ENCODE measurements around the gene TMEM212. TPM values are rescaled to one million over a fixed set of nuclear protein-coding genes. Genes with fewer than 3 reads are reported as not detected.

Gene TMEM212
- total and polyA plus RNA-seq, 4 donors, result 0.22 to 0.57 (median 0.40) TPM

DNA sequence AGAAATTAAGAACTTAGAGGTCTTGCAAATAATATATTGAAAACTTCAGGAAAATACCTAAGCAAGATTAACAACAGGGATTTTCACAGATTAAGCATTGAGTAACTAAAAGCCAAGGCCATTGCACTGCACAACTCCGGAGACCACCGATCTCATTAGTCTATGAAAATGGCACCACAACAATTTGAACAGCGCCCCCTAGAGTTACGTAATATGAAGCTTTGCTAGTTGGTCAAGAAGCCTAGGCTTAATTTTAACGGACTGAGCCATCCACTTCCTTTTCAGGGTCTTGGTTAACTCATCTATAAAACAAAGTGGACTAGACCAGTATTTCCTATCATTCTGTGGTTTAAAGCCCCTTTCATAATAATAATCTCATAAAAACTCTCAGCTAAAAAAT lies 24.8 kb downstream of the TMEM212 start:
- Histone ChIP-seq H3K36me3 (ENCODE audit: control insufficient read depth, insufficient read depth, low read length) (no peaks in the 10 kb centered on the region), H3K9me3 (ENCODE audit: control insufficient read depth, insufficient read depth, low read length) (no peaks in the 10 kb centered on the region), H3K27ac (ENCODE audit: low read depth, low read length) (no peak overlapping the region), H3K4me1 (ENCODE audit: control insufficient read depth, insufficient read depth, low read length) (no peaks in the 10 kb centered on the region), H3K4me3 (ENCODE audit: low read depth, low read length) (no peak overlapping the region), H3K27me3 (ENCODE audit: control insufficient read depth, insufficient read depth, low read length) (no peaks in the 10 kb centered on the region)
- DNase-seq (ENCODE audit: low read depth in 4 of 6, low spot score in 6 of 6), result no peak
- WGBS (ENCODE audit: insufficient coverage), result 94% methylated on average over 4 of the region's 5 CpGs

DNA sequence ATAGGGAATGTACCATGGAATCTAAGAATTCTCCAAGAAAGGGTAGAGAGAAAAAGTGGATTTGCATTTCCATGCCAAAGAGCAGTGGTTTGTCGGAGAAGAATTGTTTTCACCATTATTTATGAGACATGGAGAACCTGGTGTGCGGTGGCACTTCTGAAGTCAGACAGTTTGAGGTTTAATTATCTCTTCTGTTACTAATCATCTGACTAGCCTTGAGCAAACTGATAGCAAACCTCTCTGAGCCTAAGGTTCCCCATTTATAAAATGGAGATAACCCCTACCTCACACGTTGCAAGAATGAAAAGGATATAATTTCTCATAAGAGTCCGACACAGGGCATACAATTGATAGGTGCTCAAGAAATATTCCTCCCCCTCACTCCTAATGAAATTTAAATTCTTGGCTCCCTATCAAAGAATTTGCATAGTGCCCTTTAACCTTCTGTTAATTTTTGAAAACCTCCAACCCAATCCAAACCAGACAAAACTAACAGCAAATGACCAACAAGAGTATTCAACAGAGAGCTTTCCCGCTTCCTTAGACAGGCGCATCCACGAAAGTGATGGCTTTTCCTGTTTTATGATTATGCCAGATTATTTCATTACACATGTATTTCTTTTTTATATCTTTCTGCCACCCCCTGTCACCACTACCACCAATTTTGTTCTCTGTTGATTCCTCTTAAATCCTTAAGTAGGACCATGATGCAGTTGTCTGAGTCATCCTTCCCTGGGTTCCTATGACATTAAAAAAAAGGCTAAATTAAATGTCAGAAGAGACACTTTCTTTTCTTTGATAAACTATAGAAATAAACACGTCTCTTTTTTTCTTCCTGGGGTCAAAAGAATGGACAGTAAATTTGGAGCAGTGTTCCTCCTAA lies 28.5 kb downstream of the TMEM212 start:
- Histone ChIP-seq H3K27ac (ENCODE audit: low read depth, low read length) (no peak overlapping the region), H3K27me3 (ENCODE audit: control insufficient read depth, insufficient read depth, low read length) (no peaks in the 10 kb centered on the region), H3K9me3 (ENCODE audit: control insufficient read depth, insufficient read depth, low read length) (no peaks in the 10 kb centered on the region), H3K4me1 (ENCODE audit: control insufficient read depth, insufficient read depth, low read length) (no peaks in the 10 kb centered on the region), H3K4me3 (ENCODE audit: low read depth, low read length) (no peak overlapping the region), H3K36me3 (ENCODE audit: control insufficient read depth, insufficient read depth, low read length) (no peaks in the 10 kb centered on the region)
- DNase-seq (ENCODE audit: low read depth in 4 of 6, low spot score in 6 of 6), result no peak
- WGBS (ENCODE audit: insufficient coverage), result 90% methylated on average over 2 of the region's 8 CpGs

GRCh38 chr3:171873580-171873979 lies 30.4 kb downstream of the TMEM212 start:
- DNase-seq (ENCODE audit: low read depth in 4 of 6, low spot score in 6 of 6), result no peak
- Histone ChIP-seq H3K36me3 (ENCODE audit: control insufficient read depth, insufficient read depth, low read length) (no peaks in the 10 kb centered on the region), H3K4me1 (ENCODE audit: control insufficient read depth, insufficient read depth, low read length) (no peaks in the 10 kb centered on the region), H3K27ac (ENCODE audit: low read depth, low read length) (peak overlapping the region; percentile 78), H3K27me3 (ENCODE audit: control insufficient read depth, insufficient read depth, low read length) (no peaks in the 10 kb centered on the region), H3K9me3 (ENCODE audit: control insufficient read depth, insufficient read depth, low read length) (no peaks in the 10 kb centered on the region), H3K4me3 (ENCODE audit: low read depth, low read length) (no peak overlapping the region)
- no CpG with 5 or more reads among the region's 1 CpG for WGBS (ENCODE audit: insufficient coverage)

DNA sequence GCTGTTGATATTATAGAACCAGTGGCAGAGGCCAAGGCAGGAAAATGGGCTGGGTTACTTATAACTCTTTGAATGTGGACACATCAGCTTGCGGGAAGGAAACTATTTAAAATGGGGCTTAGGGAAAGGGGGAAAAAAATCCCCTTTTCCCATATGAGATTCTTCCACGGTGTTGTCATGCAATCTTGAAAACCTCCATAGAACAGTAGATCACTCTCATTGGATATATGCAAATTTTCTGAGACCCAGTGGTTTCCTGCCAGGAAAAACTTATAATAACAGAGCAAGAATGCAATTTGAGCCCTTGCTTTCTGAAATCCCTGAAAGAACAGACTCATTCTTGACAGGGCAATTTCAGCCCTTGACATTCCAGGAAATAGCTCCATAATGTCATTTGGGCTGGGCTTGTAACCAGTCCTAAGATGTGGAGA lies 31.1 kb downstream of the TMEM212 start:
- Histone ChIP-seq H3K36me3 (ENCODE audit: control insufficient read depth, insufficient read depth, low read length) (no peaks in the 10 kb centered on the region), H3K4me1 (ENCODE audit: control insufficient read depth, insufficient read depth, low read length) (no peaks in the 10 kb centered on the region), H3K4me3 (ENCODE audit: low read depth, low read length) (no peak overlapping the region), H3K9me3 (ENCODE audit: control insufficient read depth, insufficient read depth, low read length) (no peaks in the 10 kb centered on the region), H3K27ac (ENCODE audit: low read depth, low read length) (peak overlapping the region; percentile 78), H3K27me3 (ENCODE audit: control insufficient read depth, insufficient read depth, low read length) (no peaks in the 10 kb centered on the region)
- WGBS (ENCODE audit: insufficient coverage), result 33% methylated on average over 1 of the region's 2 CpGs
- peak in 1 of 6 donors; percentile 67 for DNase-seq (ENCODE audit: low read depth in 4 of 6, low spot score in 6 of 6)

DNA sequence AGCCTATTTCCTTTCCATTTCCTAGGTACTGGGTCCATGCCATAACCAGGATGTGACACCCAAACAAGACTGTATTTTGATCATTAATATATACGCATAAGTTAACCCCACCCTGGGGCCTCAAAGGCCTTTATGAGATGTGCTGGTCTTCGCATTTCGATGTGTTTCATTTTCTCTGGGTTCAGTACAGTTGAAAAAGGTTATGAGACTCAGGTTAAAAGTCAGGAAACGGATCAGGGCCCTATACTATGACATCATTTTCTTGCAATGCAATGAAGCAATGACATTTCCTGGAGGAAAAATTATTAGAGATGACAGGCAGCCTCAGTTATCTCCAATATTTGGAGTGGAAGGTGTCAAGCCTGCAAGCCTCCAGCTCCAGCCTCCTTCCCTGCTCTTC lies 31.7 kb downstream of the TMEM212 start:
- Histone ChIP-seq H3K4me1 (ENCODE audit: control insufficient read depth, insufficient read depth, low read length) (no peaks in the 10 kb centered on the region), H3K36me3 (ENCODE audit: control insufficient read depth, insufficient read depth, low read length) (no peaks in the 10 kb centered on the region), H3K9me3 (ENCODE audit: control insufficient read depth, insufficient read depth, low read length) (no peaks in the 10 kb centered on the region), H3K4me3 (ENCODE audit: low read depth, low read length) (no peak overlapping the region), H3K27ac (ENCODE audit: low read depth, low read length) (peak overlapping the region; percentile 78), H3K27me3 (ENCODE audit: control insufficient read depth, insufficient read depth, low read length) (no peaks in the 10 kb centered on the region)
- DNase-seq (ENCODE audit: low read depth in 4 of 6, low spot score in 6 of 6), result no peak
- no CpG with 5 or more reads among the region's 4 CpGs for WGBS (ENCODE audit: insufficient coverage)

GRCh38 chr3:171875923-171876412 lies 32.8 kb downstream of the TMEM212 start:
- H3K4me1 ChIP-seq (ENCODE audit: control insufficient read depth, insufficient read depth, low read length), result no peaks in the 10 kb centered on the region
- DNase-seq (ENCODE audit: low read depth in 4 of 6, low spot score in 6 of 6), result no peak
- H3K36me3 ChIP-seq (ENCODE audit: control insufficient read depth, insufficient read depth, low read length), result no peaks in the 10 kb centered on the region
- WGBS (ENCODE audit: insufficient coverage), result 88% methylated on average over 4 of the region's 4 CpGs
- H3K27me3 ChIP-seq (ENCODE audit: control insufficient read depth, insufficient read depth, low read length), result no peaks in the 10 kb centered on the region
- peak overlapping the region; percentile 19 for H3K27ac ChIP-seq (ENCODE audit: low read depth, low read length)
- no peaks in the 10 kb centered on the region for H3K9me3 ChIP-seq (ENCODE audit: control insufficient read depth, insufficient read depth, low read length)
- H3K4me3 ChIP-seq (ENCODE audit: low read depth, low read length), result no peak overlapping the region

DNA sequence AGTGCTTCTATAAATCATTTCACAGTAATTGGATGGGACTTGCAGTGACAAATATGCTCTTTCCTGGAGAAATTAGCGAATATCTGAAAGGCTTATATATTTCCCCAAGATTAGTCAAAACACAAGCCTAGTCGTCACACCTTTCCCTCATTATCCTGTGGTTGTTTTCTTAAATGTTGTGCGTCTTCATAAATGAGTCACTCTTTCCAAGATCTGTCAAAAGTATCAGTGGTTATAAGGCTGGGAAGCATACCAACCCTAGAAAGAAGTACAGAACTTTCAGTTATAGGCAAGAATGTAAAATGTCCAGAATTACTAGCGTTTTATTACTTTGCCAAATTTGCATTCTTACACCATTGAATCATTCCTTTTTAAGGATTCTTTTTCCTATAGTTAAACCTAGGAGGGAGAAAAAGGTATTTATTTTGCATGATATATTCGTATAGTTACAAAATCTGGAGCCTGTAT lies 33.6 kb downstream of the TMEM212 start:
- H3K9me3 ChIP-seq (ENCODE audit: control insufficient read depth, insufficient read depth, low read length), result no peaks in the 10 kb centered on the region
- H3K27ac ChIP-seq (ENCODE audit: low read depth, low read length), result peak overlapping the region; percentile 30
- no peak overlapping the region for H3K4me3 ChIP-seq (ENCODE audit: low read depth, low read length)
- no CpG with 5 or more reads among the region's 5 CpGs for WGBS (ENCODE audit: insufficient coverage)
- H3K36me3 ChIP-seq (ENCODE audit: control insufficient read depth, insufficient read depth, low read length), result no peaks in the 10 kb centered on the region
- no peaks in the 10 kb centered on the region for H3K27me3 ChIP-seq (ENCODE audit: control insufficient read depth, insufficient read depth, low read length)
- H3K4me1 ChIP-seq (ENCODE audit: control insufficient read depth, insufficient read depth, low read length), result no peaks in the 10 kb centered on the region
- DNase-seq (ENCODE audit: low read depth in 4 of 6, low spot score in 6 of 6), result no peak

DNA sequence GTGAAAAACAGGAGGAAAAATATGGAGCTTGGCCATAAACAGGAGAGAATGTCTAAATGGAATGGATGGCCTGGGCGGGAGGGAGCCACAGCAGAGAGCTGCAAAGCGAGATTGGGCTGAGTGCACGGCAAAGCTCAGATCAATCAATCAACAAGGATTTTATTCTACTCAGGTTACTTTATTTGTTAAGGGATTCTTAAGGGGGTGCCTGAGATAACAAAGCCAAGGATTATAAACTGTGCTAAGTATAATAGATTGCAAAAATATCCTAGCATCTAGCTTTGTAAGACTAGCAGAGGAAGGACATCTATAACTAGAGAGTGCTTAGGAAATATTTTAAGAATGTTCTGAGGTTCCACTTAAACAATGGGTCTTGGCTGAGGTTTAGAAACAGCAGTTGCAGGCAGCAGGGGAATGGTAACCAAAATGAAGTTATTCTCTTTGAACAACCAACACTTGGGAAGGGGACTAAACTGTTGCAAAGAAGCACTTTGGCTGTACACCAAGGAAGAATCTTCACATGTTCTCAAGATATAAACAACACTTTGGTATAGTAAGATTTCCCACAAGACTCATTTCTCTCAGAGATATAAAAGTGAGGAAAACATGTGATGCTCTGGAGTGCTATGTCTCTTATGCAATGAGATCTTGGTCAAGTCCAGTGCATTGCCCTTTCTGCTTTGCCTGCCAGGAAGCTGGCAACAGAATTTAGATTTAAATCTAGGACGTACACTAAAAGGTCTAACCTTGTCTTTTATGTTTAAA lies 35.5 kb downstream of the TMEM212 start:
- WGBS (ENCODE audit: insufficient coverage), result no CpG with 5 or more reads among the region's 4 CpGs
- no peaks in the 10 kb centered on the region for H3K36me3 ChIP-seq (ENCODE audit: control insufficient read depth, insufficient read depth, low read length)
- no peak overlapping the region for H3K27ac ChIP-seq (ENCODE audit: low read depth, low read length)
- no peak overlapping the region for H3K4me3 ChIP-seq (ENCODE audit: low read depth, low read length)
- no peaks in the 10 kb centered on the region for H3K27me3 ChIP-seq (ENCODE audit: control insufficient read depth, insufficient read depth, low read length)
- no peaks in the 10 kb centered on the region for H3K4me1 ChIP-seq (ENCODE audit: control insufficient read depth, insufficient read depth, low read length)
- no peaks in the 10 kb centered on the region for H3K9me3 ChIP-seq (ENCODE audit: control insufficient read depth, insufficient read depth, low read length)
- peak in 2 of 6 donors; percentile 28 to 68 for DNase-seq (ENCODE audit: low read depth in 4 of 6, low spot score in 6 of 6)

DNA sequence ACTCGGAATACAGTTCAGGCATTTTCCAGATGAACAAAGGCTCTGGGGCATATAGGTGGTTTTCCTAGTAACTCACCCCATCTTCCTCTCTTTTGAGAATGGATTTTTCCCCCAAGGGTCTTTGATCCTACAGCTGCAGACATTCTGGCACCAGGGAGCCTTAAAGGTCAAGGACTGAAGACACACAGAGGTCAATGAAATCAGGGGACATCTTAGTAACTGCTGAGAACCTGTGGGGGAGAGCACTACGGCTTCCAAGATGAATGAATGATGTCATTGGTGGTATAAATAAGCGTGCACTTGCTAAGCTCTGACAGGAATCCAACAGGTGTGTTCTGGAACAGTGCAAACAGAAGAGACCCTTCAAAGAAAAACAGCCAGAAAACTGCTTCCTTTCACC lies 36.3 kb downstream of the TMEM212 start:
- Histone ChIP-seq H3K4me1 (ENCODE audit: control insufficient read depth, insufficient read depth, low read length) (no peaks in the 10 kb centered on the region), H3K27me3 (ENCODE audit: control insufficient read depth, insufficient read depth, low read length) (no peaks in the 10 kb centered on the region), H3K36me3 (ENCODE audit: control insufficient read depth, insufficient read depth, low read length) (no peaks in the 10 kb centered on the region), H3K4me3 (ENCODE audit: low read depth, low read length) (no peak overlapping the region), H3K27ac (ENCODE audit: low read depth, low read length) (no peak overlapping the region), H3K9me3 (ENCODE audit: control insufficient read depth, insufficient read depth, low read length) (no peaks in the 10 kb centered on the region)
- 71% methylated on average over 2 of the region's 3 CpGs for WGBS (ENCODE audit: insufficient coverage)
- DNase-seq (ENCODE audit: low read depth in 4 of 6, low spot score in 6 of 6), result no peak

Data from spinal cord (tissue), 10 donors.